ENCODE results near the gene CEACAM6. TPM values are rescaled to one million over a fixed set of nuclear protein-coding genes. Genes with fewer than 3 reads are reported as not detected.
"Not testable (repeated sequence)": the region's sequence is repeated elsewhere in the genome, so short reads cannot be mapped to it uniquely, and the experiment has no call there.

The CEACAM6 gene
- total RNA-seq: not detected

GRCh38 chr19:41755328-41755913, at the start of gene CEACAM6:
CEACAM6 (plus strand) TSS chr19:41755530; CDS start chr19:41755639, 109 bp downstream.
- Mint-ChIP-seq H3K4me1 (peaks cover 2% of the 10 kb centered on the region), H3K27me3 (peaks cover 54% of the 10 kb centered on the region), H3K36me3 (no peaks in the 10 kb centered on the region), H3K9me3 (ENCODE audit: low read depth) (no peaks in the 10 kb centered on the region), H3K4me3 (no peak within 1 kb of the TSS), H3K27ac (no peak within 1 kb of the TSS)
- DNase-seq (no peak), ATAC-seq (no peak)
- CTCF ChIA-PET: interaction anchor here (0.6 to 7.5 kb wide), 8 partner anchors 15 to 468 kb away, joined by 4 to 136 read pairs (median 26); partner anchors contain the start of gene CEACAM3

- no peaks in the 10 kb centered on the region for H3K9me3 Mint-ChIP-seq (ENCODE audit: low read depth)
- peak; percentile 94 for ATAC-seq
- H3K36me3 Mint-ChIP-seq: no peaks in the 10 kb centered on the region
- H3K27me3 Mint-ChIP-seq: peaks cover 19% of the 10 kb centered on the region
- H3K4me3 Mint-ChIP-seq: peak overlapping the region; percentile 63
- H3K4me1 Mint-ChIP-seq: peaks cover 3% of the 10 kb centered on the region
- peak; percentile 77 for DNase-seq
- CTCF ChIA-PET: interaction anchor here (0.6 to 2.3 kb wide), 36 partner anchors 9 to 592 kb away, joined by 3 to 27 read pairs (median 4); partner anchors contain the start of gene CEACAM7
- H3K27ac Mint-ChIP-seq: peak overlapping the region; percentile 19
These were observed 48.4 kb upstream of the CEACAM6 start for GRCh38 chr19:41706741-41707501.

GRCh38 chr19:41707502-41707812, 47.9 kb upstream of the CEACAM6 start:
- no peaks in the 10 kb centered on the region for H3K9me3 Mint-ChIP-seq (ENCODE audit: low read depth)
- no peak overlapping the region for H3K4me3 Mint-ChIP-seq
- ATAC-seq (no peak), DNase-seq (no peak)
- CTCF ChIA-PET: interaction anchor here (0.6 to 2.3 kb wide), 34 partner anchors 8 to 592 kb away, joined by 3 to 27 read pairs (median 4); partner anchors contain the start of gene CEACAM7
- H3K4me1 Mint-ChIP-seq: peaks cover 3% of the 10 kb centered on the region
- no peaks in the 10 kb centered on the region for H3K36me3 Mint-ChIP-seq
- H3K27me3 Mint-ChIP-seq: peaks cover 20% of the 10 kb centered on the region
- H3K27ac Mint-ChIP-seq: no peak overlapping the region

GRCh38 chr19:41707871-41708371, 47.4 kb upstream of the CEACAM6 start:
- ATAC-seq: no peak
- no peak for DNase-seq
- CTCF ChIA-PET: interaction anchor here (1.2 to 2.3 kb wide), 8 partner anchors 16 to 87 kb away, joined by 5 to 27 read pairs (median 18); no protein-coding TSS in a partner anchor
- Mint-ChIP-seq H3K27ac (no peak overlapping the region), H3K36me3 (no peaks in the 10 kb centered on the region), H3K4me1 (peaks cover 3% of the 10 kb centered on the region), H3K27me3 (peaks cover 24% of the 10 kb centered on the region), H3K4me3 (no peak overlapping the region), H3K9me3 (ENCODE audit: low read depth) (no peaks in the 10 kb centered on the region)

GRCh38 chr19:41708481-41708880, 46.8 kb upstream of the CEACAM6 start, which contains the start of gene CEACAM5:
CEACAM5 (plus strand) TSS chr19:41708626; CDS start chr19:41708732, 106 bp downstream.
- H3K9me3 Mint-ChIP-seq (ENCODE audit: low read depth): no peaks in the 10 kb centered on the region
- H3K36me3 Mint-ChIP-seq: no peaks in the 10 kb centered on the region
- H3K27me3 Mint-ChIP-seq: peaks cover 29% of the 10 kb centered on the region
- CTCF ChIA-PET: interaction anchor here (2.3 kb wide), 2 partner anchors 37 to 44 kb away, joined by 22 to 27 read pairs; no protein-coding TSS in a partner anchor
- no peak within 1 kb of the TSS for H3K4me3 Mint-ChIP-seq
- H3K27ac Mint-ChIP-seq: no peak within 1 kb of the TSS
- ATAC-seq (no peak), DNase-seq (no peak)
- peaks cover 3% of the 10 kb centered on the region for H3K4me1 Mint-ChIP-seq

GRCh38 chr19:41709516-41709915, 45.8 kb upstream of the CEACAM6 start:
- CTCF ChIA-PET; H3K4me3 Mint-ChIP-seq; H3K36me3 Mint-ChIP-seq; DNase-seq; H3K4me1 Mint-ChIP-seq; H3K27ac Mint-ChIP-seq; ATAC-seq; H3K9me3 Mint-ChIP-seq (ENCODE audit: low read depth): not testable (repeated sequence)
- H3K27me3 Mint-ChIP-seq: peaks cover 31% of the 10 kb centered on the region

GRCh38 chr19:41709951-41710645, 45.2 kb upstream of the CEACAM6 start:
- CTCF ChIA-PET: interaction anchor here (0.9 kb wide), 1 partner anchor 14 kb away, joined by 3 read pairs; no protein-coding TSS in a partner anchor
- Mint-ChIP-seq H3K9me3 (ENCODE audit: low read depth) (no peaks in the 10 kb centered on the region), H3K27ac (no peak overlapping the region), H3K4me1 (peaks cover 3% of the 10 kb centered on the region), H3K27me3 (peaks cover 25% of the 10 kb centered on the region), H3K4me3 (no peak overlapping the region), H3K36me3 (no peaks in the 10 kb centered on the region)
- DNase-seq (no peak), ATAC-seq (no peak)

GRCh38 chr19:41711376-41712261, 43.7 kb upstream of the CEACAM6 start:
- Mint-ChIP-seq H3K36me3 (no peaks in the 10 kb centered on the region), H3K27ac (no peak overlapping the region), H3K9me3 (ENCODE audit: low read depth) (no peaks in the 10 kb centered on the region), H3K4me3 (no peak overlapping the region), H3K4me1 (peaks cover 3% of the 10 kb centered on the region), H3K27me3 (peaks cover 16% of the 10 kb centered on the region)
- CTCF ChIA-PET: interaction anchor here (1.5 kb wide), 1 partner anchor 19 kb away, joined by 4 read pairs; no protein-coding TSS in a partner anchor
- ATAC-seq (no peak), DNase-seq (no peak)

- DNase-seq (peak; percentile 27), ATAC-seq (no peak)
- Mint-ChIP-seq H3K36me3 (no peaks in the 10 kb centered on the region), H3K4me3 (no peak overlapping the region), H3K4me1 (no peaks in the 10 kb centered on the region), H3K9me3 (ENCODE audit: low read depth) (no peaks in the 10 kb centered on the region), H3K27me3 (peaks cover 22% of the 10 kb centered on the region), H3K27ac (no peak overlapping the region)
- CTCF ChIA-PET: interaction anchor here (2.7 kb wide), 1 partner anchor 8 kb away, joined by 18 read pairs; no protein-coding TSS in a partner anchor
These were observed 40.7 kb upstream of the CEACAM6 start for GRCh38 chr19:41714598-41714997.

GRCh38 chr19:41718761-41719160, 36.6 kb upstream of the CEACAM6 start:
- peaks cover 18% of the 10 kb centered on the region for H3K27me3 Mint-ChIP-seq
- H3K36me3 Mint-ChIP-seq: no peaks in the 10 kb centered on the region
- CTCF ChIA-PET: interaction anchor here (1.3 kb wide), 1 partner anchor 12 kb away, joined by 3 read pairs; no protein-coding TSS in a partner anchor
- no peak overlapping the region for H3K4me3 Mint-ChIP-seq
- no peak for ATAC-seq
- H3K9me3 Mint-ChIP-seq (ENCODE audit: low read depth): no peaks in the 10 kb centered on the region
- no peak for DNase-seq
- no peak overlapping the region for H3K27ac Mint-ChIP-seq
- no peaks in the 10 kb centered on the region for H3K4me1 Mint-ChIP-seq

- no peak overlapping the region for H3K27ac Mint-ChIP-seq
- H3K4me3 Mint-ChIP-seq: no peak overlapping the region
- H3K36me3 Mint-ChIP-seq: no peaks in the 10 kb centered on the region
- H3K9me3 Mint-ChIP-seq (ENCODE audit: low read depth): no peaks in the 10 kb centered on the region
- H3K4me1 Mint-ChIP-seq: no peaks in the 10 kb centered on the region
- peaks cover 27% of the 10 kb centered on the region for H3K27me3 Mint-ChIP-seq
- ATAC-seq (no peak), DNase-seq (no peak)
- CTCF ChIA-PET: no interaction called here
These were observed 35.2 kb upstream of the CEACAM6 start for GRCh38 chr19:41720103-41720502.

- DNase-seq (no peak), ATAC-seq (no peak)
- Mint-ChIP-seq H3K9me3 (ENCODE audit: low read depth) (no peaks in the 10 kb centered on the region), H3K27me3 (peaks cover 56% of the 10 kb centered on the region), H3K36me3 (no peaks in the 10 kb centered on the region), H3K4me3 (no peak overlapping the region), H3K4me1 (no peaks in the 10 kb centered on the region), H3K27ac (no peak overlapping the region)
- CTCF ChIA-PET: interaction anchor here (3.7 kb wide), 1 partner anchor 20 kb away, joined by 15 read pairs; no protein-coding TSS in a partner anchor
These were observed 28.8 kb upstream of the CEACAM6 start for GRCh38 chr19:41726493-41726892.

Data from activated CD8-positive, alpha-beta memory T cell treated with anti-CD3 and anti-CD28 coated beads, Interleukin-2, amount 10 ng/mL, durations not matched to agents 7 days and 5 days (primary cell).